ENCODE measurements around the gene FOXO6. TPM values are rescaled to one million over a fixed set of nuclear protein-coding genes. Genes with fewer than 3 reads are reported as not detected.

Gene FOXO6
- total RNA-seq, 1 donor from 2014 or later: not detected

DNA sequence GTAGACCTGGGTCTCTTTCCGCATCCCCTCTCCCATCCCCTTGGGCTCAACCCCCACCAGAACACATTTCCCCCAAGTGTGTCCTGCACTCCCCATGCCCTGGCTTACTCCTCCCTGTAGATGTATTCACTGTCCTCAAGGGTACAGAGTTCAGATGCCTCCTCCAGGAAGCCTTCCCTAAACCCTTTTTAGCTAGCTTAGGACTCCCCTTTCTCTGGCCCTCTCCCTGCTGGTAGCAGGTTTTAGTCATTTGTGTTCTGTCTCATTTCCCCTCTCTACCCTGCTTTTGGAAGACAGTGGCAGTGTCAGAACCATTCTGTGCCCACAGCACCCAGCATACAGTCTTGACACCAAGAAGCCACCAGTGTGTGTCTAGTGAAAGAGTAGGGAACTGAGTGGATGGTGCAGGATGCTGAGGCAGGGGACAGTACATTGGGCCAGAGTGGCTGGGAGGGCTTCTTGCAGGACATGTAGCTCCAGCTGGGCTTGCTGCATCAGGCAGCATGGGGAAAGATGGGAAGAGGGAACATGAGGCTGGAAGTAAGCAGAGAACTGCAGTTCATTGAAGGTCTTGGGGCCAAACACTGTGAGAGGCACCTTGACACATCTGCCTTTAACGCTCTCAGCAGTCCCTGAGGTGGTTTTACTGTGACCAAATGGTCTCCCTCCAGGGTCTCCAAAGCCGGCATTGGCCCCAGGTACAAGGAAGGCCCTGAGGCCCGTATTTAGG is 2.5 kb downstream of the FOXO6 start:
- DNase-seq: peak; percentile 65
- intact Hi-C loops (cut with micrococcal nuclease): no loop called here
- H3K36me3 Mint-ChIP-seq (ENCODE audit: low read depth): no peaks in the 10 kb centered on the region

DNA sequence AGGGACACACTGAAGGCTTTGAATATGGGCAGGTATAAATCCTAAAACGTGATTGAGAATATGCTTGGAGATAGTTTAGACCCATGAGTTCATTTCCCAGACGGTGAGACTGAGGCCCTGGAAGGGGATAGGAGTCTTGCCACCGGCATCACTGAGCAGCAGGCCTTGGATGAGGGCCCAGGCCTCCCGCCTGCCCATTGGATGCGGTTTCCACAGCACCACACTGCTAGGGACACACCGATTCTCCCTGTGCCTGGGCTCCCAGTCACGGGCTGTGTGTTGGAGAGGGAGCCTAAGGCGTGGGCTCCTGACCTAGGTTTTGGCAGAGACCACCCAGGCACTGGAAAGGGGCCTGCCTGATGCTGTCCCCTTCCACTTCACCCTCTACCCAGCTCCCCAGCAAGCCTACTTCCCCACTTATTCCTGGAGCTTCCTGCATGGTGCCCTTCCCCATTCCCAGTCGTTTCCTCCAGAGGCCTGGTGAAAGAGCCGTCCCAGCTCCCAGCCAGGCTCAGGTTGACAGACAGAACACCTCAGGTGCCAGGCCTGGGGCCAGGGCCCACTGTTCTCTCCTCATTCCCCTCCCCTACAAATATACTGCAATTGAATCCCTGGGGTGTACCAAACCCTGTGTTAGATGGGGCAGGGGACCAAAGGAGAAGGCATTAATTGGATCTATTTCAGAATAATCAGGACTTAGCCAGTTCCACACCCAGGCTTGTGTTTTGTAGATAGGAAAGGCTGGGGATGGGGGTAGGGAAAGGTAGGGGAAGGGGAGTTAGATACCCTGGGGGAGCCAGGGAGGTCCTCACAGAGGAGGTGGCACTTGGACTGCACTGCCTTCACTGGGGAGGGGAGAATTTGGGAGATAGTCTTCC is 3.4 kb downstream of the FOXO6 start:
- intact Hi-C loops (cut with micrococcal nuclease): no loop called here
- Mint-ChIP-seq H3K4me1 (no peaks in the 10 kb centered on the region), H3K36me3 (ENCODE audit: low read depth) (no peaks in the 10 kb centered on the region), H3K27me3 (peaks cover 57% of the 10 kb centered on the region), H3K4me3 (no peak overlapping the region), H3K27ac (no peak overlapping the region), H3K9me3 (no peaks in the 10 kb centered on the region)
- no peak for DNase-seq

More for the DNA sequence above, 2.5 kb downstream of the FOXO6 start:
- no peaks in the 10 kb centered on the region for H3K4me1 Mint-ChIP-seq
- H3K27ac Mint-ChIP-seq: no peak overlapping the region
- H3K4me3 Mint-ChIP-seq: no peak overlapping the region
- H3K9me3 Mint-ChIP-seq: no peaks in the 10 kb centered on the region
- H3K27me3 Mint-ChIP-seq: peaks cover 51% of the 10 kb centered on the region

DNA sequence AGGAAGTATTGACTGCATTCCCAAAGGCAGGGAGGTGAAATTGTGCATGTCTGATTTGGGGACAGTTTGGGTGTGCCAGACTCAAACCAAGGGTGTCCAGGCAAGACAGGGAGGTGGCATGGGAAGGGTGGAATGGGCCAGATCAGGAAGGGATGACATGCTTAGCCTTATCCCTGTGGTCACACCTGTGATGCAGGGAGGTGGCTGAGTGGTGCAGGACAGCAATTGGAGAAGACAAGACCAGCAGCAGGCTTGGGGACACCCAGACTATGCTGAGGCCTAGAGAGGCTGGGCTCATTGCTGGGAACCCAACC is 4.0 kb downstream of the FOXO6 start:
- H3K27ac Mint-ChIP-seq: no peak overlapping the region
- H3K9me3 Mint-ChIP-seq: no peaks in the 10 kb centered on the region
- no peaks in the 10 kb centered on the region for H3K4me1 Mint-ChIP-seq
- no peak overlapping the region for H3K4me3 Mint-ChIP-seq
- H3K27me3 Mint-ChIP-seq: peaks cover 57% of the 10 kb centered on the region
- no peaks in the 10 kb centered on the region for H3K36me3 Mint-ChIP-seq (ENCODE audit: low read depth)
- intact Hi-C loops (cut with micrococcal nuclease): no loop called here
- DNase-seq: no peak

DNA sequence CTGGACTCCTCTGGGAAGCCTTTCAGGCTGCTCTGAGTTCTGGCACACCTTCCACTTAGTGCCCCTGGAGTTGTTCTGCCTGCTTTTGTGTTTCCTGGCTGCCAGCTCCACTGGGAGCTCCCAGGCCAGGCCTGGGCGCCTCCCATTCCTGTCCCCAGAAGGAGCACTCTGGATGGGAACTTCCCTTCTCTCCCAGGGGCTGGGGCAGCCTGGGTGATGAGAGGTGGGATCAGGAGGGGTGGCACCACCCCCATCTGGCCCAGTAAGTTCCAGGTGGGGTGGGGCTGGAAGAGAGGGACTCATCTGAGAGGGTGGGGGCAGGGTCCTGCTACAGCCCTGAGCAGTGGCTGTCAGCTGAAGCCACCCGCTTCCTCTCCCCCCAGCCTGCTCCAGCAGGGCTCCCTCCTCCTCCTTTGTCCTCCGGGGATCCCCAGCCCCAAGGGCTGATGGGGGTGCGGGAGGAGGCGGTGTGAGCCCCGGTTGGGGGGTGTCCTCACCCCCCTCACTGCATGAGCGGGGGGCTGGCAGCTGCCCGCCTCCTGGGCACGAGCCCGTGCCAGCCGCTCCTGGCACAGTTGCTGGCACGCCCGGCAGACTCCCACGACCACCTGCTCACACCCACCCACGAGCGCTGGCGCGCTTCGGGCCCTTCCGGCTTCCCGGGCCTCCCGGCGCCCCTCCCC is 4.7 kb downstream of the FOXO6 start:
- H3K27me3 Mint-ChIP-seq: peaks cover 57% of the 10 kb centered on the region
- no peaks in the 10 kb centered on the region for H3K4me1 Mint-ChIP-seq
- H3K9me3 Mint-ChIP-seq: no peaks in the 10 kb centered on the region
- no peaks in the 10 kb centered on the region for H3K36me3 Mint-ChIP-seq (ENCODE audit: low read depth)
- H3K4me3 Mint-ChIP-seq: no peak overlapping the region
- H3K27ac Mint-ChIP-seq: no peak overlapping the region
- intact Hi-C loops (cut with micrococcal nuclease): loop anchor here (2.0 kb wide), 1 partner anchor 17 kb away; no protein-coding TSS in a partner anchor
- DNase-seq: peak; percentile 68

DNA sequence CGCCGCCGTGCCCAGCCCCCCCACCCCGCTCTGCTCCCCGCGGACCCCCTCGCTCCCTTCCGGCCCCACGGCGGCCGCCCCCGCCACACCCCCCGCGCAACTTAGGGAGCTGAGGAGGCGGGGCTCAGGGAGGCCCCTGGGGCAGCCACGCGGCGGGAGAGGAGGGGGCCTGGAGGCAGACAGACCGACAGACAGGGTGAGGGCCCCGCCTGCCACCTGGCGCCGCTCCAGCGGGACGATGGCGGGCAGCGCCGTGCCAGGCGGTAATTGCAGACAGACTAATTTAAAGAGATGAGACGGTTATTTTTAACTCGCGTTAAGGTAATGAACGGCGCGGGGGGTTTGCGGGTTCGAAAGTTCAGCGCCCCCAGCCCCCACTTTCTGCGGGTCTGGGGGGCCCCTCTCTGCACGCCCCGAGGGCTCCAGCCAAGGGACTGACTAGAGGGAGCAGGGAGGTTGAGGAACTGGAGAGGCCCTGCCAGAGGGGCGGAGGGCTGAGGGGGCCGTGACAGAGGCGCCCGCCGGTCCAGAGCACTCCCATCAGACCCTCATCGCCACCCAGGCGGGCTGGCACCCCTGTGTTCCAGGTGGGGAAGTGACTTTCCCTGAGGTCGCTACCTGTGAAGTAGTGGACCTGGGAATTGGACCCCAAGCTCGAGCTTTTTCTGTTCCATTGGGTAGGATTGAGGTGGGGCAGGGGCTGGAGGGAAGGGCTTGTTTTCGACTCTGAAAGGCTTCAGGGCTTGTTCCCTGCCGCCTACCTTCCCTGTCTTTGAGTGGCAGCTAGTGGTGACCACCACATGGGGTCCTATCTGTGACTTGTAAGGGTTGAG is 5.4 kb downstream of the FOXO6 start:
- no peak overlapping the region for H3K27ac Mint-ChIP-seq
- H3K27me3 Mint-ChIP-seq: peaks cover 57% of the 10 kb centered on the region
- intact Hi-C loops (cut with micrococcal nuclease): loop anchor here (2.0 kb wide), 1 partner anchor 16 kb away; no protein-coding TSS in a partner anchor
- H3K4me3 Mint-ChIP-seq: peak overlapping the region; percentile 38
- no peaks in the 10 kb centered on the region for H3K36me3 Mint-ChIP-seq (ENCODE audit: low read depth)
- no peaks in the 10 kb centered on the region for H3K4me1 Mint-ChIP-seq
- no peaks in the 10 kb centered on the region for H3K9me3 Mint-ChIP-seq
- DNase-seq: peak; percentile 72

DNA sequence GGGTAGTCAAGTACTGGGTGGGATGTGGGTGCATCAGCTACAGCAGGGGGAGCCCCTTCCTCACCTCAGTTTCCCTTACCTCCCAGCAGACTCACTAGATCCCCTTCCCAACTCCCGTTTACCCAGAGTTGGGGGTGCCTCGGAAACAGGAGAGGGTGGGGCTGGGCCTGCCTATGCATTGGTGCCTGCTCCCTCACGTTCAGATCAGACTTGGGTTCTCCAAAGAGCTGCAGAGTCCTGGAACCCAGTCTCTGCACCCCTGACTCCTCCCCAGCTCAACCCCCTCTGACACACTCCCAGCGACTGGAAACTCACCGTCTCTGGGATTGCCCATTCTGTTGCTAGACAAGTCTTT is 6.0 kb downstream of the FOXO6 start:
- no peaks in the 10 kb centered on the region for H3K36me3 Mint-ChIP-seq (ENCODE audit: low read depth)
- H3K27me3 Mint-ChIP-seq: peaks cover 55% of the 10 kb centered on the region
- intact Hi-C loops (cut with micrococcal nuclease): loop anchor here (2.0 kb wide), 1 partner anchor 16 kb away; no protein-coding TSS in a partner anchor
- no peak overlapping the region for H3K27ac Mint-ChIP-seq
- H3K4me1 Mint-ChIP-seq: no peaks in the 10 kb centered on the region
- H3K4me3 Mint-ChIP-seq: no peak overlapping the region
- no peaks in the 10 kb centered on the region for H3K9me3 Mint-ChIP-seq
- DNase-seq: no peak

DNA sequence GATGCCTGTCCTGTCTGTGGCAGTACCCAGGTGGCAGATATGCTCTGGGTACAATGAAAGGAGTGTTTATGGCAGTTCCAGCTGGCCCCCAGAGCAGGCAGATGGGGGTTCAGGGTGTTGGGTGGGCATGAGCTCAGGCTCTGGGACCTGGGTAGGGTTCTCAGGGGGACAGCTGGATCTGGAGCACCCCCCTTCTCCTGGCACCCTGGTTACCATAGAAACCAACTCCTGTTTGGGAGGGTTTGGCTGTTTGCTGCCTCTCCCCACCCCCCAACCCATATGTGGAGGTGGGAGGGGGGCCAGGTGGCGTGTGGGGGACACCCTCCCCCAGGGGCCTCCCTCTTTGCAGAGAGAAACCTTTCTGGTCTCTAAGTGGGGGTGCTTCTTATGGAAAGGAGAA is 7.1 kb downstream of the FOXO6 start:
- H3K4me3 Mint-ChIP-seq: no peak overlapping the region
- H3K27ac Mint-ChIP-seq: no peak overlapping the region
- no peaks in the 10 kb centered on the region for H3K9me3 Mint-ChIP-seq
- intact Hi-C loops (cut with micrococcal nuclease): no loop called here
- no peaks in the 10 kb centered on the region for H3K4me1 Mint-ChIP-seq
- no peaks in the 10 kb centered on the region for H3K36me3 Mint-ChIP-seq (ENCODE audit: low read depth)
- H3K27me3 Mint-ChIP-seq: peaks cover 49% of the 10 kb centered on the region
- DNase-seq: no peak

DNA sequence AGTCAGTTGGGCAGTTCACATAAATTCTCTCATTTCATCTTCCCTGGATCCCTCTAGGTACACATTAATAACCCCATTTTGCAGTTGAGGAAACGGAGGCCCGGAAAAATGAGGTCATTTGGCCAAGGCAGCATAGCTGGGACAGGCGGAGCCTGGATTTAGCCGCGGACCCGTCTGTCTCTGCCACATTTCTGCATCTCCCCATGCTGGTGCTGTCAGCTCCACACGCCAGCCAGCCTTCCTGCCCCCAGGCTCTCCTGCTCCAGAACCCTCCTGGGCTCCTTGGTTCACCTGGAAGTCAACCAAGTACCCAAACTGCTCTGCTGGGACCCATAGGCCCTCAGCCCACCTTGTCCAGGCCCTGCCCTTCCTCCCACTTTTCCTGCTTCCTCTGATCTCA is 7.6 kb downstream of the FOXO6 start:
- no peaks in the 10 kb centered on the region for H3K9me3 Mint-ChIP-seq
- no peak for DNase-seq
- H3K27ac Mint-ChIP-seq: no peak overlapping the region
- intact Hi-C loops (cut with micrococcal nuclease): no loop called here
- H3K36me3 Mint-ChIP-seq (ENCODE audit: low read depth): no peaks in the 10 kb centered on the region
- H3K27me3 Mint-ChIP-seq: peaks cover 45% of the 10 kb centered on the region
- H3K4me3 Mint-ChIP-seq: no peak overlapping the region
- no peaks in the 10 kb centered on the region for H3K4me1 Mint-ChIP-seq

DNA sequence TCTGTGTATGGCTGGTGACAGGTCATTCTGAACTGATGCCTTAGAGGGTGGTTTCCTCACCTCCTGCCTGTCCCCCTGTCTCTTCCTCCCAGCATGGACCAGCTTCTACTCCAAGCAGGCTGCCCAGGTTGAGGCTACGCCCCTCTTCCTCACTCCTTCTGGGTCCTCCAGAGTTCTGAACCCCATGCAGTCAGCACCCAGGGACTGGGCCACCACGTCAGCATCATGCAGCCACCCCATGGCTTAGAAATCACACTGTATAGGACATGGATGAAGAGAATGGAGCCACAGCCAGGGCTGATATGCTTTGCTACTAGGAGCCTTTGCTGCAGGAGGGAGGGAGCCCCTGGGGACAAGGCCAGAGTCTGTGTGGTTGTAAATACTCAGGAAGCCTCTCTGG is 8.3 kb downstream of the FOXO6 start:
- peaks cover 42% of the 10 kb centered on the region for H3K27me3 Mint-ChIP-seq
- H3K36me3 Mint-ChIP-seq (ENCODE audit: low read depth): no peaks in the 10 kb centered on the region
- no peaks in the 10 kb centered on the region for H3K4me1 Mint-ChIP-seq
- intact Hi-C loops (cut with micrococcal nuclease): no loop called here
- no peak overlapping the region for H3K4me3 Mint-ChIP-seq
- no peak overlapping the region for H3K27ac Mint-ChIP-seq
- H3K9me3 Mint-ChIP-seq: no peaks in the 10 kb centered on the region
- no peak for DNase-seq

DNA sequence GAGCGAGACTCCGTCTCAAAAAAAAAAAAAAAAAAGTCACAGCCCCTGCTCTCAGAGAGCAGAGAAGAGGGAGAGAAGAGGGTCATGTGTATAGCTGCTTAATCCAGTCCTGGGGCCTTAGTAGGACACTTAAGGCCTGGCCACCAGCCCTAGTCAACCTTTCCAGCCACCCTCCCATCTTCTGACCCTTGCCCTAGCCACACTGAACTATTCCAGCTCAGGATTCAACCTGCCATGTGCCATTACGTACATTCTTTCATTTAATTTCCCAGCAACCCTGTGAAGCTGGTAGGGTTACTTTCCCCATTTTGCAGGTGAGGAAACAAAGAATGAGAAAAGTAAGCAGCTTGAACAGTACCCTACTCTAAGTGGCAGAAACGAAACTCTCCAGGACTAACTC is 9.0 kb downstream of the FOXO6 start:
- Mint-ChIP-seq H3K27me3 (peaks cover 35% of the 10 kb centered on the region), H3K4me3 (no peak overlapping the region), H3K27ac (no peak overlapping the region), H3K36me3 (ENCODE audit: low read depth) (no peaks in the 10 kb centered on the region), H3K9me3 (no peaks in the 10 kb centered on the region), H3K4me1 (no peaks in the 10 kb centered on the region)
- intact Hi-C loops (cut with micrococcal nuclease): no loop called here
- no peak for DNase-seq

DNA sequence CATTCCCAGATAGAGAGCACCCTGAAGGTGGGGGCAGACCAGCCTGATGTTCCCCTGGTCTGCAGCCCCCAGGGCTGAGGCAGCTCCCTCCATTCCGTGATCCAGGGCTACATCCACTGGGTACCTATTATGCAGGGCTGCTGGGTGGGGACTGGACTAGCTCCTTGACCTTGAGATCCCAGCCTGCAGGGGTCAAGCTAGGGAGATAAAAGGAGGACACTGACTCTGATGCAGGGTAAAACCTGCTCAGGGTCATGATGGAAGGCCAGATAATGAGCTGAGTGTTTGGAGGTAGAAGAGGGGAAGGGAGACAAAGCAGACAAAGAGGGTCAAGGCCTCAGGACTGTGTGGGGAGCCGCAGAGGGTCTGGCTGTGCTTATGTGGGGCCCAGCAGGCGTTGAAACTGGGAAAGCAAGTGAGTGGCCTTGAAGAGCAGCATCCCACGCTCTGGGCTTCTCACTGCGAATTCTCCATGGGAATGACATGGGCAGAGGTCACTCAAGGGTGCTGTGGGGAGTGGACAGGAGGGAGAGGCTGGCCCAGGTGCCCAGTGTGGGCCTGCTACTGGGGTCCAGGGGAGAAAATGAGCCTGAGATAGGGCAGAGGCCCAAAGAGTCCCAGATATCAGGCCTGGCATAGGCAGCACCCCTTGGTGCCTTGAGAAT is 9.7 kb downstream of the FOXO6 start:
- no peaks in the 10 kb centered on the region for H3K36me3 Mint-ChIP-seq (ENCODE audit: low read depth)
- no peak overlapping the region for H3K4me3 Mint-ChIP-seq
- peaks cover 34% of the 10 kb centered on the region for H3K27me3 Mint-ChIP-seq
- H3K4me1 Mint-ChIP-seq: no peaks in the 10 kb centered on the region
- intact Hi-C loops (cut with micrococcal nuclease): no loop called here
- H3K27ac Mint-ChIP-seq: no peak overlapping the region
- no peak for DNase-seq
- no peaks in the 10 kb centered on the region for H3K9me3 Mint-ChIP-seq

DNA sequence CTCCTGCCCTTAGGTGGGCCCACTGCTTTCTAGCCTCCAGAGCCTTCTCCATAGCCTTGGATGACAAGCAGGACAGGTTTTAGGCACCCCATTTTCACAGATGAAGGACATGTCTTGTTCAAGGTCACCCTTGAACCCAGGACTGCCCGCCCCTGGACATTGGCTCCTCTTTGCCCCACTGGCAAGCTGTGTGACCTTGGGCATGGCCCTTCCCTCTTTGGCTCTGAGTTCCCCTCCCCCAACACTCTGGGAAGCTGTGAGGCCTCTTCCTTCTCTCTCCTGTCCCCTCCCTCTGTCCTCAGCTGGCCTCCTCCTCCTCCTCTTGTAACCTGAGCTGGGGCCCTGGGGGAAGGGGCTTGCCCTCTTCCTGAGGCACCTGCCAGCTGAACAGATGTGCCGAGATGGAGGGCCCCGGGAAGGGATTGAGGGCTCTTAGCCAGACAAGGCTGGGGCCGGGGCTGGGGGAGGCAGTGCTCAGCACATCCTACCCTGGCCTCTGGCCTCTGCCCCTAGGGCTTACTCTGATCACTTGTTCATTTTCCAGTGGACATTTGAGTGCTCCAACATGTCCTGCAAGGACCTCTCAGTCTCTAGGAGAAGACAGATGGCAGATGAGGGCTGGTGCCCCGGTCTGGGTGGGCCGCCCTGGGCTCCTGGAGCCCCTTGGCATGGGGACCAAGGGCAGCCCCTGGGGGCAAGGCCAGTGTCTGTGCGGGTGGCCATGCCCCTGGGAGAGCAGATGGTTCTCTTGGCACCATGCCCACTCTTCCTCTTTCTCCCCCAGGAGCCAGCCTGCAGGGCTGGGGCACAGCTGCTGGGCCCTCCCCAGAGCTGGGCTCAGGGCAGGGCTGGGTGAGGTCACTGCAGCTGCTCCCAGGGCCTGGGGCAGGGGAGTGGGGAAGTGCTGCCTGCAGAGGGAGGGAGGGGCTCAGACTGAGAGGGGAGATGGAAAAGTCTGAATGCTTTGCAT is 10.7 kb downstream of the FOXO6 start:
- peaks cover 37% of the 10 kb centered on the region for H3K27me3 Mint-ChIP-seq
- no peaks in the 10 kb centered on the region for H3K9me3 Mint-ChIP-seq
- no peak for DNase-seq
- intact Hi-C loops (cut with micrococcal nuclease): no loop called here
- H3K4me1 Mint-ChIP-seq: no peaks in the 10 kb centered on the region
- H3K27ac Mint-ChIP-seq: no peak overlapping the region
- no peak overlapping the region for H3K4me3 Mint-ChIP-seq
- no peaks in the 10 kb centered on the region for H3K36me3 Mint-ChIP-seq (ENCODE audit: low read depth)

All from activated CD4-positive, alpha-beta T cell treated with anti-CD3 and anti-CD28 coated beads, Interleukin-2, amount 10 ng/mL, durations not matched to agents 24 days and 14 days (primary cell).